Measurements from ENCODE around the gene WDR54.
"Not testable (repeated sequence)": the region's sequence is repeated elsewhere in the genome, so short reads cannot be mapped to it uniquely, and the experiment has no call there.

WDR54 gene

DNA sequence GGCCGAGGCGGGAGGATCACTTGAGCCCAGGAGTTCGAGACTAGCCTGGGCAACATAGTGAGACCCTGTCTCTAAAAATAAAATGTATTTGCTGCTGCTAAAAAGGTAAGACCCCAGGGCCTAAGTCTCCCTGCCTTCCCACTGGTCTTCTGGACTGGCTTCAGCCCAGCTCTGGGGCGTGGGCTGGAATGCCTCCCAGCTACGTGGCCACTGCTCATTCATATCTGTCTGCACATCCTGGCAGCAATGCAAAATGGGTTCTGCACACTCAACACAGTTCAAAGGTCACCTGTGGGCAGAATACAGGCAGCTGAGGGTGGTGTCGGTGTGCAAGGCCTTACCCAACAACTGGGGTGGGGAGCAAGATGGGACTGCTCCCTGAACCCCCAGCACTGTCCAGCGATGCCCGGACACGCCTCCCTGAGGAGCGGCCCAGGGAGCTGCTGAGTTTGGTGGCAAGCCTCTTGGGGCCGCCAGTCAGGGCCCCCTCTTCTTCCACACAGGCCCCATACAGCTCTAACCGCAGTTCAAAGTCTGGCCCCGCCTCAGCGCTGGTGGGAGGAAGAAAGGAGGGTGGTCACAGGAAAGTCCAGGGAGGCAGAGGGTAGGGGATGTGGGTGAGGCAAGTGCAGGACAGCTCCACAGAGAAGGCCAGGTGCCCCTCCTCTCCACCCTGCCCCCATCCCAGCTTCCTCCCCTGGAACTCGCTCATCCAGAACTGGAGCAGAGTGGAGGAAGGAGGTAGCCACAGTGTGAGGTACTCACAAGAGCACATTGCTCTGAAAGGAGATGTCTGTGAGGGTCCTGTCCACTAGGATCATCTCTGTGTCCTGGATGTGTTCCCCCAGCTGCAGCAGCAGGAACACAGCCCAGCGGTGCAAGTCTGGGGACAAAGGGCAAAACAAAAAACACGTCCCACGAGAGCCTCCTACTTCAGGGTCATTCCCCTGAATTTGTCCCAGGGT, 8.2 kb downstream of the WDR54 start:
- no peak for DNase-seq (ENCODE audit: low spot score)

DNA sequence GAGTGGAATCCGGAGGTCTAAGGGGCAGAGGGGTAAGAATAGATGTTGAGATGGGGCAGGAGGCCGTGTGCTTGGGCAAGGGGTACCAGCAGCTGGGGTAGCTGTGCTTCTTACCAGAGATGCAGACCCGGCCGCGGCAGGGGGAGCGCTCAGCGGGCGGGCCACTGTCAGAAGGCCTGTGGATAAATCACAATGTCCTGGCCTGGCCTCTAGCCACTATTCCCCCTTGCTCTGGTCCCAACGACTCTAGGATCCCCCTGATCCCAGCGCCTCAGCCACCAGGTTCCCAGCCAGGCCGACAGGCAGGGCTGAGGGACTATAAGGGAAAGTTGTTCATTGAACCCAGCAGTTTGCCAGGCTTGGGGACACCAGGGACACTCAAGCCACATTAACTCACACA, 9.0 kb downstream of the WDR54 start:
- no peak for DNase-seq (ENCODE audit: low spot score)

DNA sequence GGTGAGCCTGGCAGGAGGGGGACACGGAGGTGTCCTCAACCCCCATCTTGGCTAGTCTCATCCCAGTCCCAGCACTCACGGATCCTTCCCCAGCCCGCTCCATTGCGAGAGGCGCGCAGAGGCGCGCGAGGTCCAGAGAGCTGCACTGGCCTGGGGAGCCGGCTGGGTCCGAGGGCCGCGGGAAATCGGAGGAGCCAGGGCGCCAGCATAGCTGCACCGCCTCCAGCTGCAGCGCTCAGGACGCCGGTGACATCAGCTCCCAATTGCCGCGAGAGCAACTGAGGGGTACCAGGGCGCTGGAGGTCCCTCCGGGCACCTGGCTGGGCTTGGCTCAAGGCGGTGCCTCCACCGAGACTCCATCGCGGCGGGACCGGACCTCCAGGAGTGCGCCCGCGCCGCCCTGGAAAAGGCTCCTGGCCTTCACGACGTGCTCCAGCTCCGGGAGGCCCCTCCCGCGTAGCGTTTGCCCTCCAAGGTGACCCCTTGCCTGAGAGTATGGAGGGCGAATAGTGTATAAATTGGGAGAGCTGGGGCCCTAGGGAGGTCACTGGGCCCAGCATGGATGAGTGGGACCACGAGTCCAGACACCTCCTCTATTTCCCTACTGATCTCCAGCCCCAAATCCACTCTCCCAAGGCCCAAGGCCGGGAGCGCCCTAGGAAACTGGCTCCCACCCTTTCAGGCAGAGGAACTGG, 14.7 kb downstream of the WDR54 start:
- DNase-seq (ENCODE audit: low spot score), result no peak

DNA sequence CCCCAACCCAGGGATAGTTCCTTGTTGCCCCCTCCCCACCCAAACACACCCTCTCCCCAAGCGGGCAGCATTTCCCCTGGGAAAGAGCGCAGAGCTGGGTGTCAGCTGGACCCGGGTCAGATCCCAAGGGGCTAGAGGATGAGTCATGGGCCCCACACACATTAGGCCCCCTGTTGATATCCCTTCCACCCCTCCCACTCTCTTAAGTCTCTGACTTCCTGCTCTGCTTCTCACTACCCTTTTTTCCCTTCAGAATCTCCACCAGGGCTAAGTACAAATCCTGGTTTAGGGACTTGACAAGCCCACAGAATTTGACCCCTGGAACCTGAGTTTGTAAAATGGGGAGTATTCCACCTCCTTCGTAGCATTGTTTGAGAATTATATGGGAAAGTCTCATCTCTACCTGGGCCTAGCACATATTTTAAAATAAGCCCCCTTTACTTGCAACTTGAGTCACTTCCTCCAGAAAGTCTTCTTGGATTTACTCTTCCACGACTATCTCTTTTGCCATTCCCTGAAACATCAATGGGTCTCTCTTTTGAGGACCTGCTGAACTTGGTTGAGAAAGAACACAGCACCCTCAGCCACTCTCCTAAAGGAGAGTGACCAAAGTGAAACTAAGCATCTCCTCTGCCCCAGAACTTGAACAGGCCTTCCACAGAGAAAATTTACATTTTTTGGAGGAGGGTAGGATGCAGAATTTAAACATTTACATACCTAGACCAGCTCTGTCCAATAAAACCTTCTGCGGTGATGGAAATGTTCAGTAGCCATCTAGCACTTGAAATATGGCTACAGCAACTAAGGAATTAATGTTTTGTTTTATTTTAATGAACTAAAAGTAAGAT, 15.5 kb downstream of the WDR54 start:
- DNase-seq (ENCODE audit: low spot score), result no peak

DNA sequence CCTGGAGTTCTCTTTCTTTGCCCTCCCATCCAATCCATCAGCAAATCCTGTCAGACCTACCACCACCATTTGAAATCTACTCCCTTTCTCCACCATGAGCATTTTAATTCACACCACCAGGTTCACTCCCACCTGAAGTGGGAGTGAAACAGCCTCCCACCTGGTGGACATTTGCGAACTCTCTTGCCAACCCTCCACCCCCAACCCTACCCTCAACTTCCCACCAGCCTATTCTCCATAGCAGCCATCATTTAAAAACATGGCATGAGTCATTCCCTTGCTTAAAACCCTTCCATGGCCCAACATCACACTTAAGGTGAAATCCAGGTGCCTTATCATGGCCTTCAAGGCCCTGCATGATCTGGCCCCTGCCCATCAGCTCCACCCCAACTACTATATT, 16.7 kb downstream of the WDR54 start:
- DNase-seq (ENCODE audit: low spot score), result no peak

DNA sequence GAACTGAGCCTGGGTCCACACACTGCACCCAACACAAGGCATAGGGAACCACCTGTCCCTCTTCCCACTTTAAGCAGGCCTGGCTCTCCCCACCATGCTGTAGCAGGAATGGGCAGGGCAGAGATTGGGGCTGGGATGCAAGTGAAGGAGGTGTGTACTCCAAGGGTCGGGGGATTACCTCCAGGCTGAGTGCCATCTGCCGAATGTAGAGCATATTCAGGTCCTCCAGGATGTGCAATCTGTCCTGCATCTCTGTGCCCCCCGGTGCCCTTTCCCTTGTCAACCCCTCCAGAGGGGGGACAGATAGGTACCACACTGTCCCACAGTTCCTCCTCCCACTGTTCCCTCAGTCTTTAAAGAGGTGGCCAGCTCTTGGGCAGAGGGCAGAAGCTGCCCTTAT, 17.8 kb downstream of the WDR54 start:
- no peak for DNase-seq (ENCODE audit: low spot score)

DNA sequence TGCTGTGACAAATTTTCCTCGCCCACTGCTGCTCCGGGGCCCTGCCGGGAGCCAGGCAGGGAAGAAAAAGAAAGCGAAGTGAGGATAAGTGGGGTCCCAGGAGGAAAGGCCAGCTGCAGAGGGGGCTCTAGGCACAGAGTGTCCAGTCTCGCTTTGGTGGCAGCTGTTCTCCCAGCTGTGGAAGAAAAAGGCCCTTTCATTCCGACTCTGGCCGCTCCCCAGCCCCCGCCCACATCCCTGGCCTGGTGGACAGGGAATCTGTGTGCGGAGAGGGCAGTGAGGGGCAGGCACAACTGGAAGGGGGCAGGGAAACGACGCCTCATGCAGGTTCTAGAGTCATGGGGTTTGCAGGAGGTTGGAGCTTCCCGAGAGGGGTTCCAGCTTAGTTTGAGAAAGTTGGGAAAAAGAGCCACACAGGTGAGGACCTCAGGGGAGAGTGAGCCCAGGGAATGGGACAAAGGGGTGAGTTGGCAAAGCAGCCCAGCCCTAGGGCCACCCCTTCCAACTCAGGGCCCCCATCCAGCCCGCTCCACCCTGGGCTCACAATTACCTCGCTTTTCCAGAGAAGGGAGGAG, 18.4 kb downstream of the WDR54 start:
- no peak for DNase-seq (ENCODE audit: low spot score)

DNA sequence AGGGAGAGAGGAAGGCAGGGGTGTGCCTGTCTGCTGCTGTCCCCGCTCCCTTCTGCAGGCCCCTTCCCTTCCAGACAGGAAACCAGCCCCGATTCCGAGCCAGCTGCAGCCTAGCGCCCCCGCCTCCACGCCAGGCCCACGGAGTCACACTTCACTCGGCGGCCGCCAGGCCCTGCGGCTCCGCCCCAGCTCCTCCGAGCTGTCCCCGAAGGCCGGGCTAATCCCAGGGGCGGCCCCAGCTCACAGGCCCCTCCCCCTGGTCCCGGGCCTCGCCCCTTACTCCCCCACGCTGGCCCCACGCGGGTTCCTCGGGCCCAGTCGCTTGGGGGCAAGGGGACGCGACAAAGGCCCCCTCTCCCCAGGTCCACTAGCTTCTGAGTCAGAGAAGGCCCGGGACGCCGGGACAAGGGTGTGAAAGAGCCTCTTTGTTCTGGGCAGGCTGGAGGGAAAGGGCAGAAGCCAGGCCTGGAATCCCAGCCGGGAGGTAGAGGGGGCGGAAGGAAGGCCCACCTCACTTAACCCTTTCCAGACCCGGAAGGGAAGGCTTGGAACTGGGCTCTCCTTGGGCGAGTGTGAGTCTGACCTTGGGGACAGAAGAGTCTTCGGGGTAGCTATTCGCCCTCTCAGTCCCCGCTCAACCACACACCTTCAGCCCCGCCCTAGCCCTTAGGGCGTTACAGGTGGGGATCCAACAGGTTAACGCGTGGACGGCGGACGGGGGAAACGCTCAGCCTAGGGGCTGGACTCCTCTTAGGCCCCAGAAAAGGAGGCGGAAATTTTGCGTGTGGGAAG, 19.0 kb downstream of the WDR54 start:
- DNase-seq (ENCODE audit: low spot score), result peak; percentile 82

DNA sequence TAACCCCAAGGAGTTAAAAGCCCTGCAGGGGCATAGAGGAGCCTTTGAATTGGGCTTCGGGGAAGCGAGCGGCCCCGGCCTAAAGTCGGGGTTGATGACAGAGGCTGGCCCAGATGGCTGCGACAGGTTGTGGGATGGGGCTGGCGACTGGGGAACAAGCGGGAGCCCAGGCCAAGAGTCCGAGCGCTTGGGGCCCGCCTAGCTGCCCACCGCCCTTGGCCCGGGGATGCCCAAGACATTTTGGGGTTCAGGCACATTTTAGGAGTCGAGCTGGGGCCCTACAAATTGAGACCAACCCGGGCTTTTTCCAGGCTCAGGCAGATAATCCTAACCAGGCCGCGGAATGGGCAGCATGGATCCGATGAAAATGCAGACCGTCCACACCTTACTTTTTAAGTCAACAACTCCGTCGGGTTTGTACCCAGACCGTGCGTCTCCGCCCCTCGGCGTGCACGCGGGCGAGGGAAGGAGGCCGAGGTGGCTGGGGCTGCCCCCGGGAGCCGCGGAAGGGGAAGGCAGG, 19.7 kb downstream of the WDR54 start:
- no peak for DNase-seq (ENCODE audit: low spot score)

DNA sequence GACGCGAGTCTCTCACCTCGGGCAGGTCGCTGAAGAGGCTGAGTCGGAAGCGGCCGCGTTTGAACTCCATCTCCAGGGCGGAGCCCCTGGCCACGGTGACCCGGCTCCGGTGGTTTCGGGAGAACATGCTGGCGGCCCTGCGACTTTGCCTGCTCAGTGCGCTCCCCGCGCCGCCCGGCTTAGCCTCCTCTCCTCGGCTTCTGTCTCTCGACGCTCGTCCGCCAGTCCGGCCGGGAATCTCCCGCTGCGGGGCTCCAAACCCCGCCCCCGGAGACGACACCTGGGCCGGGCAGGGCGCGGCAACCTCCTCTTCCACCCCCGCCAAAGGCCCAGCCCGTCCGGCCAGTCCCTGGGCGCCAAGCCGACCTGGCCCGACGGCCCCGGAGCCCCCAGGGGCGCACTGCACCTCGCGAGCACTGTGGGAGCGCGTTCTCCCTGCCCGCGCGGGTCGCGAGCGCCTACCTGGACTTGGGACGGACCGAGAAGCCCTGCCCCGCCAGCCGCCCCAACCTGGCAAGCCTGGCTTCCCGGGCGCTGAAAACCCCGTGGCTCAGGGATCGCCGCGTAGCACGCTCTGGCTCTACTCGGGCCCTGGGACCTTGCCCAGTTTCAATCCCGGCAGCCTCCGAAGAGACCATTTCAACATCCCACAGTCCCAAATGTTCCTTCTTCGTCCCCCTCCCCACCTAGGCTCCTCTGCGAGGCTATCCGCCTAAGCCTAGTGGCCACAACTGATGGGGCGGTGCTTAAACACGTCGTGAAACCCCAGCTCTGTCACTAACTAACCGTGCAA, 20.4 kb downstream of the WDR54 start, which contains the start of gene RTKN:
TSS of gene RTKN (minus strand) at position 248 of the 793 bp plus-strand sequence. CDS start at position 127, 121 bp downstream.
- DNase-seq (ENCODE audit: low spot score), result peak; percentile 85

DNA sequence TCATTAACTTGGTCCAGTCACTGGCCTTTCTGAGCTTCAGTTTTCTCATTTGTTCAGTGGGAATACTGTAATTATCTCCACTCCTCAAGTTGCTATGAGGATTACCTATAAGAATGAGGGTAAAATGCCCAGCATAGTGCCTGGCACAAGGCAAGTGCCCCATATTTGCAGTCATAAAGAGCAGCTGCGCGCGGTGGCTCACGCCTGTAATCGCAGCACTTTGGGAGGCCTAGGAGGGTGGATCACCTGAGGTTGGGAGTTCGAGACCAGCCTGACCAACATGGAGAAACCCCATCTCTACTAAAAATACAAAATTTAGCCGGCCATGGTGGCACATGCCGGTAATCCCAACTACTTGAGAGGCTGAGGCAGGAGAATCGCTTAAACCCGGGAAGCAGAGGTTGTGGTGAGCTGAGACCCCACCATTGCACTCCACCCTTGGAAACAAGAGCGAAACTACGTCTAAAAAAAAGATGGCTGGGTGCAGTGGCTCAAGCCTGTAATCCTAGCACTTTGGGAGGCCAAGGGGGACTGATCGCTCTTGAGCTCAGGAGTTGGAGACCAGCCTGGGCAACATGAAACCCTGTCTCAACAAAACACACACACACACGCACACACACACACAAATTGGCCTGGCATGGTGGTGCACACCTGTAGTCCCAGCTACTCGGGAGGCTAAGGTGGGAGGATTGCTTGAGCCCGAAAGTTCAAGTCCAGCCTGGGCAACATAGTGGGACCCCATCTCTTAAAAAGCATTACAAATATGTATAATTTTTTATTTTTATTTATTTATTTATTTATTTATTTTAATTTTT, 21.2 kb downstream of the WDR54 start:
- not testable (repeated sequence) for DNase-seq (ENCODE audit: low spot score)

DNA sequence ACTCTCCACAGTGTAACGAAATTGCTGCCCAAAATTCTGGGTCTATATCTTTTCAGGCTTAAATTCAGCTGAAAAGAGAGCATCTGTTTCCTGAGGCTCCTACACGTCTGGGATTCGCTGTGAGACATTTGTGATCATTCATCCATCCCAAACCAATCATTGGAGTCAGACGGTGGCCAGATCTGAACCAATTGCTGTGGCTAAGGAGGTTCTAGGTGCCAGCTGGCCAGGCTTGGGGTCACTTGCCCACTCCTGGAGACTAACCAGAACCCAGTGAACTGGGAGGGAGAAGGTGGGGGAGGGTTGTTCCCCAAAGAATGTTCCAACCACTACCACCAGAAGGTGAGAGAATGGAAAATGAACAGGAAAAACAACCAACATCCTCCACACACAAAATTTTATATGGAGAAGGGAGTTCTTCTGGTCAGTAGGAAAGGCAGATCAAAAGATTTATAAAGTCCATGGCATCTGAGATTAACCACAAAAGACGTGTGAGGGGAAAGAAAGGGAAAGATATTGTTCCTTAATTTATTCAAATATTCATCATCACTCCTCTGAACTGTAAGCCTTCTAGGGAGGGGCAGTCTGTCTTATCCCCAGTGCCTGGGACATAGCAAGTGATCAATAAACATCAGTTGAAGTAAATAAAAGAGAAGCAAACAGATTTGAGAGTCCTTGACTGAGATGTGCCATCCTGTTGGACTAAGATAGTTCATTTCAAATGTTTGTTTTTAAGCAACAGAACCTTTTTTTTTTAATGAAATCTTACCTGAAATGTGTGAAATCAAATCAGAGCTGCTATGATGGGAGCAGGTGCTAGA, 23.2 kb downstream of the WDR54 start:
- DNase-seq (ENCODE audit: low spot score), result no peak

DNA sequence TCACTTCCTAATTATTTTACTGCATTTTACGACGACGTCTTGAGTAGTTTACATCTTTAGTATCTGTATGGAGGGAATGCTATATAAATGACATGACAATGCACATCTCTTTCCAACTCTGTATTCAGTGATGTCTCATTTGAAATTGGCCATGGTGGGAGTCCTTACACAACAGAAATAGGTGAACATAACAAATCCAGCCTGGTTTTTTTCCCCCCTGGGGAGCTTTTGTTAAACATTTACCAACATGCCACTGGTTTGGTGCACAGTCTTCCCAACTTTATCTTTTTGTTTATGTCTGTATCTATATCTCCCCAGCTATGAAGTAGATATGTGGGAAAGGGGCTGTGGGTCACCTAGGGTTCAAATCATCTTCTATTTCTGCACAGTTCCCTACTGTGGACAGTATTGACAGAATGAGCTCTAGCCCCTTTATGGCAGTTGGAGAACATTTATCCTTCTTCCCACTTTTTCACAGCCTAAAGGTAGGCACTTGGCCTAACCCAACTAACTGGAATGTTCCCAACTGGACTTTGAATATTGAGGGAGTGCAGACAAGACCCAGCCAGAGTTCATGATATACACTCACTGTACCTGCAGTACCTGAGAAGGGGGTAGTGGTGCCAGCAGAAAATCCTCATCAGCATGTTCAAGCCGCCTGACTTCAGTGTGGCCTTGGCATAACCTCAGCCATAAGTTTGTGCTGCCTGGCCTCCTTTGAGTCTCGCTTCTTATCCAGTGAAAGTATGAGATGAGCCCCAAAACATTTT, 25.9 kb downstream of the WDR54 start:
- DNase-seq (ENCODE audit: low spot score), result no peak

DNA sequence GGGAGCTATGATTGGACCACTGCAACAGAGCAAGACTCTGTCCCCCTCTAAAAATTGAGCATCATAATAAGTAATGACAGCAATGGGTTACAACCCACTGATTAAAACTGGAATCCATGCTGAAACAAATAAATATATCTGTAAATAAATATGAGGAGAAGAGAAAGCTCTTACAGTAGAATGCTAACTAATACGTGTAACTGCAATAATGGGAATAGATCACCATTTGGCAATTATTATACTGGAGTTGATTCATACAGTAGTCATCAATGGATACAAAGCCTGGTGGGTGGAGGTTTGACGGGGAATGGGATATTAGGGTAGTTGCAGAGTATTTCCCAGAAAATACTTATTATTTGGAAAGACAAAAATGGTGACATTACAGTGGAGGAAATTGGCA, 27.2 kb downstream of the WDR54 start:
- DNase-seq (ENCODE audit: low spot score), result no peak

DNA sequence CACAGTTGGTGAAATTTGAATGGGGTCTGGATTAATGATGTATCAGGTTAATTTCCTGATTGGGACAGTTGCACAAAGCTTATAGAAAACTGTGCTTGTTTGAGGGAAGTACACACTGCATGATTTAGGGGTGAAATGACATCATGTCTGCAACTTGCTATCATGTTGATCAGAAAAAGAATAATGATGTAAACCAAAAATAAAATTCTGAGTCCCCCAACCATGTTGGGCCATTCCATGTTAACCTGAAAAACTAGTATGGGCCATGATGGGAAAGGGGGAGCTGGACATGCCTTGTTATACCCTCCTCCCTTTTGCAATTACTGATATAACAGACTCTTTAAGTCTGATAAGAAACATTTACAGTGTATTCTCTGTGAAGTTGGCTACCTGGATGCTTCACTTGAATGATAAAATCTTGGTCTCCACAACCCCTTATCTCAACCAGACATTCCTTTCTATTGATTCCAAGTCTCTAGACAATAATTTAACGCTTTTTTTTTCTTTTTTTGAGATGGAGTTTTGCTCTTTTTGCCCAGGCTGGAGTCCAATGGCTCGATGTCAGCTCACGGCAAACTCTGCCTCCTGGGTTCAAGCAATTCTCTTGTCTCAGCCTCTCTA, 29.1 kb downstream of the WDR54 start:
- DNase-seq (ENCODE audit: low spot score), result no peak

DNA sequence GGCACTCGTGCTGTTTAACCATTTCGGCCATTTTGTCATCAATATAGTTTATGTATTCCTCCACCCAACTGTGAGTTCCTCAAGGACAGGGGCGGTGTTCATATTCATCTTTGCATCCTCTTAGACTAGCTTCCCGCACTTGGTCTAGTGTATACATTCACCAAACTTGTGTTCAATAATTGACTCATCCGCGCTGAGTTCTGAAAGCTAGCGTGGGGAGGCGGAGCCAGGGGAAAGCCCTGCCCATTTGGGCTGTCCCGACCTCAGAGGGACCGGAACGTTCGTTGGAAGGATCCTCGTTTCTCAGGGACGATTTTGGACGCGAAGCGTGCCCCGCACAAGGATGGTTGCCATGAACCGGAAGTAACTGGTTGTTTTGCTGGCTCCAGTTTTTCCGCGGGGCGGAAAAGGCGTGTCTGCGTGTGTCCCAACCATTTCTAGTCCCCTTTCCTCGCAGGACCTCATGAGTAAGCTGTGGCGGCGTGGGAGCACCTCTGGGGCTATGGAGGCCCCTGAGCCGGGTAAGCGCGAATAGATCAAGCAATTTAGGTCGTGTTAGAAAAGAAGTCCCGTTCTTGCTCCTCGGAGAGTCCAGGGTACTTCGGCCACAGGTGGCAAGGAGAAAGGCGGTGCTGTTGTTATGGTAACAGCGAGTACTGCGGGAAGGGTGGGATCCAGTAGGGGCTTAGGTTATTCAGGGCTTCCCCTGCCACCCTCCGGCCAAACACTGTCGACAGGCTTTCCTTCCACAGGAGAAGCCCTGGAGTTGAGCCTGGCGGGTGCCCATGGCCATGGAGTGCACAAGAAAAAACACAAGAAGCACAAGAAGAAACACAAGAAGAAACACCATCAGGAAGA, 33.4 kb downstream of the WDR54 start, which contains the start of gene INO80B:
TSS of gene INO80B (plus strand) at position 434 of the 858 bp plus-strand sequence. CDS start at position 464, 30 bp downstream.
- DNase-seq (ENCODE audit: low spot score), result peak; percentile 97

Data from LoVo (cell line).